GM19438 (cell line): ENCODE results near the gene VGLL4.

Experiments
- ATAC-seq: cut with Tn5 transposase; IDR thresholded peaks from one replicate; pipeline ENCODE4 v1.9.1; 2021; ENCODE audit warnings: low read depth; ENCODE audit not compliant: unreplicated experiment

The VGLL4 gene

GRCh38 chr3:11631820-11632219 lies 11.9 kb downstream of the VGLL4 start:
- no peak for ATAC-seq

DNA sequence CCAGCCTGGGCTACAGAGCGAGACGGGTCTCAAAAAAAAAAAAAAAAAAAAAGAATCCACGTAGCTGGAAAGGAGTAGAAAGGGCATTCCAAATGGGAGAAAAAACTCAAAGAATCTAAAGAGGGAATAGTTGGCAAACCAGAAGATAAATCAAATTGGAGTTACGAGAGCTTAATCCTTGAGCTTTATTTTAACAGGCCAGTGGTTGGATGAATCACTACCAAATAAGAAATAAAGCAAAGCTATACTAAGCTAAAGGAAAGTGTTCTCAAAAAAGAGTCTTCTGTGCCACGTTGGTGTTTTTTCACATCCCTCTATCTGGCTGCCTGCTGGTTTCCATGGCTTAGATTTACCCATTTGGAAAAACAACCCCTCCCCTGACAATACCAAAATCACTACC lies 14.0 kb downstream of the VGLL4 start:
- ATAC-seq: no peak

- ATAC-seq: no peak
These were observed 16.1 kb downstream of the VGLL4 start for GRCh38 chr3:11627612-11628011.

GRCh38 chr3:11626084-11626463 lies 17.6 kb downstream of the VGLL4 start:
- ATAC-seq: no peak

GRCh38 chr3:11625376-11626083 lies 18.2 kb downstream of the VGLL4 start:
- ATAC-seq: no peak

- no peak for ATAC-seq
These were observed 18.9 kb downstream of the VGLL4 start for GRCh38 chr3:11624704-11625375.

GRCh38 chr3:11624161-11624560 lies 19.6 kb downstream of the VGLL4 start:
- no peak for ATAC-seq

- ATAC-seq: no peak
These were observed 20.8 kb downstream of the VGLL4 start for GRCh38 chr3:11622586-11623550.

DNA sequence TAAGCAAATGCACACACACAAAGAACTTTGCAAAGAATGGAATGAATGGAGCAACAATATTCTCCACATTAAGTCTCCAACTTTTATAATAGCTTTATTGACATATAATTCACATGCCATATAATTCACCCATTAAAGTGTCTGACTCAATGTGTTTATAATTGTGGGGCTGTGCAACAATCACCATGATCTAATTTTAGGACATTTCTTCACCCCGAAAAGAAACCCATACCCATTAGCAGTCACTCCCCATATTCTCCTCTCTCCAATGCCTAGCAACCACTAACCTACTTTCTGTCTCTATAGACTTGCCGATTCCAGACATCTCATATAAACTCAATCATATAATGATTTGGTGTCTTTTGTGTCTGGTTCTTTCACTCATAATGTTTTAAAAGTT lies 22.6 kb downstream of the VGLL4 start:
- ATAC-seq: no peak

GRCh38 chr3:11619946-11620652 lies 23.6 kb downstream of the VGLL4 start:
- no peak for ATAC-seq

- ATAC-seq: no peak
These were observed 24.3 kb downstream of the VGLL4 start for GRCh38 chr3:11619461-11619860.

- no peak for ATAC-seq
These were observed 24.8 kb downstream of the VGLL4 start for GRCh38 chr3:11618904-11619303.

DNA sequence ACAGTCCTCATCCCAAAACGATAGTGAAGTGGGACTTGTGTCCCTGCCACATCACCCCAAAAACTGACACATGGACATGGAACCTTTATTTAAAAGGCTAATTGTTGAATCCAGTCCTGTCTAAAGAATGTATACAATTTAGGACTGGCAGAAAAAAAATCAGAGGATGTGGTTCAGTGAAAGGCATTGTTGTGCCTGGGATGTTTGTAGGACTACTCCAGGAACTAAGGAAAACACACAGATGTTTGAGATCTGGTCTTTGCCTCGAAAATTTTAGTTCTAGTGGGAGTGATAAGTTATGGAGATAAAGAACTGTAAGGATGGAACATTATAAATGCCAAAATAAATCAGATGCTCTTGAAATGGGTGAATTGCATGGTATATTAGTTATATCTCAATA lies 27.2 kb downstream of the VGLL4 start:
- ATAC-seq: no peak

- no peak for ATAC-seq
These were observed 29.7 kb downstream of the VGLL4 start for GRCh38 chr3:11613851-11614487.

DNA sequence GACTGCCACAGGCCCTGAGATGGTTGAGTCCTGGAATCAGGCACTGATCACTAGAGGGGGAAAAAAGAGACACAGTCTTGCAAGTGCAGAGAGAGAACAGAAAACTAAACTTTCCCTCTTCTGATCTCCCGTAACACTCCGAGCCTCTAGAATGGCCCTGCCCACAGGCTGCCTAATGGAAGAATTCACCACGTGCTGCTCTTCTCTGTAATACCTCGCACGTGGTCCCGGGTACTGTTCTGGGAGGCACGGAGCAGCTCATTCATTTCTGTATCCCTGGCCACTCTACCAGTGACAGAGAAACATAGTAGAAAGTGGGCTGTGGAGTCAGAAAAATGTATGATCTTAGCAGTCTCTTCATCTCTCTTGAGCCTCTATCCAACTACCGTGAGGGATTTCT lies 30.4 kb downstream of the VGLL4 start:
- ATAC-seq: no peak

DNA sequence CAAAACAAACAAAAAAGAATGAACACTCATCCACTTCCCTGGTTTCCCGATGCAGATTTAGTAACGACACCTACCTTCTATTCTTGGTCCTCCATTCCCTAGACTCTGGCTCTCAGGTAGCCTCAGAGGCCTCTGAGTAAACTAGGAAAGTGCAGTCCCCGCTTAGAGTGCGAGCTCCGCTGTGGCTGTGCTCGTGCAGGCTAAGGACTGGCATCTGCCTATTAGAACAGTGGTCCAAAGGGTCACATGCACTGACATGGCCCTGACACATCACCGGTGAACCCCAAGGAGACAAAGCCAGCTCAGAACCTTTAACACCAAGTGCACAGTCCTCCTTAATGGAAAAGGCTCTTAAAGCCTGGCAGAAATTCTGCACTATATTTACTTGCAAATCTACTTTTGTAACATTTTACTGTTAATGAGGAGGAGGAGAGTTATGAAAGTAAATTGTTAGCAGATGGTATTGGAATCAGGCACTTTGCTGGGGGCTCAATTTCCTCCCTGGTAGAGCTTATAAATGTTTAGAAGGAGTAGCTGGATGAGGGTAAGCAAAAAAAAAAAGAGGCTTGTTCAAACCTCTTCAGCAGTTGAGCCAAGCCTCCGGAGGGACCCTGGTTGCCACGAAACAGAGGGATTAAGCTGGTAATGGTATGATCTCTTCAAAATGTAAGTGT lies 31.1 kb downstream of the VGLL4 start:
- no peak for ATAC-seq

DNA sequence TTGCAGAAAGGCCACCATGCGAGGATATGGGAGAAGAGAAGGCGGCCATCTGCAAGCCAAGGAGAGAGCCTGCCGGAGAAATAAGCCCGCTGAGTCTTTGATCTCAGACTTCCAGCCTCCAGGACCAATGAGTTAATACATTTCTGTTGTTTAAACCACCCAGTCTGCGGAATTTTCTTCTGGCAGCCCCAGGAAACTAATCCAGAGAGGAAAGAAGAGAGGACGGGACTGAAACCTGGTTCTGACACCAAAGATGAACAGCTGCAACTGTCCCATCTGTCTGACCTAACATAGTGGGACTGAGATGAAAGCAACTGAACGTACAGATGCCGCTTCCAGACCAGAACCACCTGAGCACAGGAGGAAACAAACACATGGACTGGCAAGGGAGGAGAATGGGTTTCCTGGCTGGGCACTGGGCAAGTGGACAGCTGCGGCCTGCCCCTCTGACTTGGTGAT lies 32.3 kb downstream of the VGLL4 start:
- no peak for ATAC-seq

- no peak for ATAC-seq
These were observed 32.9 kb downstream of the VGLL4 start for GRCh38 chr3:11610700-11611275.

- no peak for ATAC-seq
These were observed 33.6 kb downstream of the VGLL4 start for GRCh38 chr3:11610044-11610671.
